Sigmoid colon (tissue), 7 donors: ENCODE measurements around the gene SH3PXD2B. TPM values are rescaled to one million over a fixed set of nuclear protein-coding genes. Genes with fewer than 3 reads are reported as not detected.

ENCODE experiments used
- DNase-seq: peaks from one replicate; pipeline ENCODE4 v3.0.0-alpha.2; 2019
- H3K27ac ChIP-seq, 4 donors: fragments of 200-600 bp; sonication (generic); one replicate each; pipeline ENCODE4 v1.5.1; 2016 to 2019; ENCODE audit warnings: mild to moderate bottlenecking in 1 of 4
- H3K27me3 ChIP-seq, 3 donors: fragments of 200-600 bp; sonication (generic); one replicate each; pipeline ENCODE4 v1.5.1; 2019; ENCODE audit warnings: mild to moderate bottlenecking in 1 of 3
- H3K36me3 ChIP-seq, 4 donors: fragments of 200-600 bp; sonication (generic); one replicate each; pipeline ENCODE4 v1.5.1; 2016 to 2019
- H3K4me1 ChIP-seq, 4 donors: fragments of 200-600 bp; sonication (generic); one replicate each; pipeline ENCODE4 v1.5.1; 2017 to 2019
- H3K4me3 ChIP-seq, 4 donors: fragments of 200-600 bp; sonication (generic); one replicate each; pipeline ENCODE4 v1.5.1; 2017 to 2019; ENCODE audit warnings: mild to moderate bottlenecking in 2 of 4, moderate library complexity in 1 of 4
- H3K9me3 ChIP-seq, 4 donors: fragments of 200-600 bp in 3 of 4; sonication (generic) in 3 of 4; one replicate each; pipeline versions ENCODE4 v1.5.1 to v1.6.1; 2013 to 2019
- CTCF ChIP-seq, 4 experiments: fragments of 450-650 bp in 3 of 4; fragments of 200-600 bp in 1 of 4; IDR thresholded peaks; one replicate each; pipeline ENCODE4 v1.5.1; 2016 to 2019; ENCODE audit warnings: antibody characterized with exemption in 4 of 4, mild to moderate bottlenecking in 3 of 4, moderate library complexity in 2 of 4
- EP300 ChIP-seq, 4 donors: sonication (generic); formaldehyde crosslinking; IDR thresholded peaks; one replicate each; pipeline ENCODE4 v1.6.1; 2017; ENCODE audit warnings: antibody characterized with exemption in 4 of 4
- POLR2A ChIP-seq, 2 donors: fragments of 450-650 bp; IDR thresholded peaks; one replicate each; pipeline ENCODE4 v1.6.1; 2016; ENCODE audit warnings: antibody characterized with exemption in 2 of 2, mild to moderate bottlenecking in 2 of 2, moderate library complexity in 2 of 2
- POLR2AphosphoS5 ChIP-seq, 4 donors: sonication (generic); formaldehyde crosslinking; IDR thresholded peaks; one replicate each; pipeline ENCODE4 v1.6.1; 2017; ENCODE audit warnings: antibody characterized with exemption in 4 of 4
- WGBS, 2 donors: extraction: QIAGEN DNeasy Blood & Tissue Kit; methylation state at CpG; one replicate each; pipeline ENCODE4 v1.1.7; 2013; 5-methylcytosine and 5-hydroxymethylcytosine counted together
- intact Hi-C: fragments of 100-400 bp; cut with DNase I; formaldehyde crosslinking; loops from one replicate; pipeline ENCODE4 v1.15.1; 2023
- polyA plus RNA-seq, 3 donors: library from polyadenylated mRNA; stranded (reverse); fragments of 200-250 nt; gene quantifications; one replicate each; pipeline ENCODE4 v1.2.3, GENCODE V29; 2013
- total RNA-seq, 4 donors: library from RNA; depleted of rRNA; stranded (reverse); fragments of >200 nt; gene quantifications; one replicate each; pipeline ENCODE4 v1.1.0, GENCODE V29; 2016
- donor health status: healthy with polysubstance abuse.
- donor health status: Bipolar disorder and iron deficiency.
- donor health status: healthy.

The SH3PXD2B gene
- total RNA-seq (10 to 100 TPM; 19.3 to 45.7 (median 20.9) TPM), polyA plus RNA-seq (1 to 10 TPM; 3.6 to 9.2 (median 3.9) TPM)

DNA sequence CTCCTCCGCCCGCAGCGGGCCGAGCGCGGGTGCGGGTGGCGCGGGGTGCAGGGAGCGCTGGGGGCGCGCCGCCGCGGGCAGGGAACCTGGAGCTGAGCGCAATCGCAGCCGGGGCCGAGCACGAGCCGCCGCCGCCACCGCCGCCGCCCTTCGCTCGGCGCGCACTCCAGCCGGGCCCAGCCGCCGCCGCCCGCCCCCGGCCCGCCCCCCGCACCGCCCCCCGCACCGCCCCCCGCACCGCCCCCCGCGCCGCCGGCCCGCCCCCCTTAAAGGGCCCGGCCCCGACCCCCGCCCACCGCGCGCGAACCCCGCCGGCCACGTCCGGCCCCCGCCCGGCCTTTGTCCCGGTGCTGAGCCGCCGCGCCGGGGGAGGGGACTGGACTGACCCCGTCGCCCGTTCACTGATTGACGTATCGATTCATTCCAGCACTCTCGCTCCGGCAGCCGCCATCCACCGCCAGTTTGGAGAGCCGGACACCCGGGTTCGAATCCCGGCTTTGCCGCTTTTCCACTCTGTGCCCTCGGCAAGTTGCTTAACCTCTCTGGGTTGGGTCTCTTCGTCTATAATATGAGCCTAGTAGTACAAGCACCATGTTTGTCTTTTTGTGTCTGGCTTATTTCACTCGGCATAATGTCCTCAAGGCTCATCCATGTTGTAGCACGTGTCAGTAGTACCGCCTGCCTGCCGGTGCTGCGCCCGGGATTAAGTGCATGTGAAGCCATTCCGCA is at the start of gene SH3PXD2B:
TSS of gene SH3PXD2B (minus strand) at position 168 of the 729 bp plus-strand sequence. CDS start 173 bp downstream, outside the sequence.
- no peaks in the 10 kb centered on the region for H3K36me3 ChIP-seq
- no peaks in the 10 kb centered on the region for H3K27me3 ChIP-seq
- TF ChIP-seq POLR2AphosphoS5 (IDR thresholded peaks at IDR 0.05) (peak in 3 of 4 donors; percentile 51 to 75 (median 72)), CTCF (IDR thresholded peaks at IDR 0.05) (no peak)
- intact Hi-C loops = loop anchor here (5.0 to 10.0 kb wide), 4 partner anchors 172 to 600 kb away; partner anchors contain the start of genes CREBRF, STK10 and UBTD2
- peak; percentile 86 for DNase-seq
- H3K4me3 ChIP-seq = peak within 1 kb of the TSS; percentile 84 to 97 (median 90)
- H3K4me1 ChIP-seq = peaks cover 0 to 52% (median 43%) of the 10 kb centered on the region in 4 donors
- peak within 1 kb of the TSS; percentile 85 to 97 (median 95) for H3K27ac ChIP-seq
- 2 to 4% methylated on average over 87 to 89 of the region's 89 CpGs for WGBS, 2 donors
- H3K9me3 ChIP-seq = no peaks in the 10 kb centered on the region

DNA sequence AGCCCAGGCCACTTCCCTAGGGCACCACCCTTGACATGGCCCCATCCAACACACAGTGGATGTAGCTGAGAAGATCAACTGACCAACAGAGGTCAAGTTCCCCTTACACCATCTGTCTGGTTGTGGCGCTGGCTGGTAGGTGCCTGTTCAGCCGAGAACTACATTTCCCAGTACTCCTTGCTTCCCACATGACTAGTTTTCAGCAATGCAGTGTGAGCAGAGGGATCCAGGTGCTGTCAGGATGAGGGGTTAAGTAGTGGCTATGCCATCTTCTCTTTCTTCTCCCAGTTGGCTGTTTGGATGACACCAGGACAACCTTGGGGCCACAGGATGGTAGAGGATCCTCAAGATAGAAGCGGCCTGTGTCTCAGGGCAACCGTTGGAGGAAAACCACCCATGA is 48.6 kb upstream of the SH3PXD2B start:
- intact Hi-C loops = no loop called here
- WGBS, 2 donors = 91 to 93% methylated on average over 4 of the region's 4 CpGs
- H3K27ac ChIP-seq = peak overlapping the region in 2 of 4 donors; percentile 9 to 68
- H3K4me3 ChIP-seq = no peak overlapping the region
- peak; percentile 45 for DNase-seq
- no peaks in the 10 kb centered on the region for H3K9me3 ChIP-seq
- no peaks in the 10 kb centered on the region for H3K27me3 ChIP-seq
- no peaks in the 10 kb centered on the region for H3K36me3 ChIP-seq
- TF ChIP-seq EP300 (IDR thresholded peaks at IDR 0.05) (no peak), POLR2AphosphoS5 (IDR thresholded peaks at IDR 0.05) (no peak), POLR2A (IDR thresholded peaks at IDR 0.05) (no peak), CTCF (IDR thresholded peaks at IDR 0.05) (no peak)
- peaks cover 0 to 18% (median 5%) of the 10 kb centered on the region in 4 donors for H3K4me1 ChIP-seq

DNA sequence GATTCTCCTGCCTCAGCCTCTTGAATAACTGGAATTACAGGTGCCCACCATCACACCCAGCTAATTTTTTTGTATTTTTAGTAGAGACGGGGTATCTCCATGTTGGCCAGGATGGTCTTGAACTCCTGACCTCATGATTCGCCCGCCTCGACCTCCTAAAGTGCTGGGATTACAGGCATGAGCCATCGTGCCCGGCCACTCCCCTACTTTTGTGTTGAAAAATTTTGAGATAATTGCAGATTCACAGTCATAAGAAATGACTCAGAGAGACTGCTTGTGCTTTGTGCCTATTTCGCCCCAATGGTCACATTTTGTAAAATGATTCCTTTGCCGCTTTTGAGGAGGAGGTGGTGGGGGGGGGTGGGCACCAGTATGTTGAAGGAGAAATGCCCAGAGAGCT is 48.1 kb upstream of the SH3PXD2B start:
- Histone ChIP-seq H3K4me3 (no peak overlapping the region), H3K27ac (no peak overlapping the region), H3K27me3 (no peaks in the 10 kb centered on the region), H3K36me3 (no peaks in the 10 kb centered on the region), H3K4me1 (peaks cover 0 to 18% (median 6%) of the 10 kb centered on the region in 4 donors), H3K9me3 (no peaks in the 10 kb centered on the region)
- intact Hi-C loops = no loop called here
- TF ChIP-seq CTCF (IDR thresholded peaks at IDR 0.05) (no peak), EP300 (IDR thresholded peaks at IDR 0.05) (no peak), POLR2A (IDR thresholded peaks at IDR 0.05) (no peak), POLR2AphosphoS5 (IDR thresholded peaks at IDR 0.05) (no peak)
- DNase-seq = peak; percentile 47
- 90 to 95% methylated on average over 8 of the region's 8 CpGs for WGBS, 2 donors

GRCh38 chr5:172501708-172502320 is 47.5 kb upstream of the SH3PXD2B start:
- TF ChIP-seq CTCF (IDR thresholded peaks at IDR 0.05) = no peak
- TF ChIP-seq POLR2A (IDR thresholded peaks at IDR 0.05) = no peak
- TF ChIP-seq POLR2AphosphoS5 (IDR thresholded peaks at IDR 0.05) = no peak
- TF ChIP-seq EP300 (IDR thresholded peaks at IDR 0.05) = no peak
- H3K4me3 ChIP-seq = no peak overlapping the region
- WGBS, 2 donors = 90 to 92% methylated on average over 7 of the region's 7 CpGs
- intact Hi-C loops = no loop called here
- no peaks in the 10 kb centered on the region for H3K9me3 ChIP-seq
- peaks cover 0 to 24% (median 11%) of the 10 kb centered on the region in 4 donors for H3K4me1 ChIP-seq
- no peak overlapping the region for H3K27ac ChIP-seq
- no peaks in the 10 kb centered on the region for H3K36me3 ChIP-seq
- H3K27me3 ChIP-seq = no peaks in the 10 kb centered on the region
- peak; percentile 56 for DNase-seq
